ENCODE data around the gene SFTA2. TPM values are rescaled to one million over a fixed set of nuclear protein-coding genes. Genes with fewer than 3 reads are reported as not detected.

Gene SFTA2
- total and polyA plus RNA-seq, 2 of the 8 experiments (the other 6 are each of a cell fraction or from before 2014, with no cell fraction given): not detected

DNA sequence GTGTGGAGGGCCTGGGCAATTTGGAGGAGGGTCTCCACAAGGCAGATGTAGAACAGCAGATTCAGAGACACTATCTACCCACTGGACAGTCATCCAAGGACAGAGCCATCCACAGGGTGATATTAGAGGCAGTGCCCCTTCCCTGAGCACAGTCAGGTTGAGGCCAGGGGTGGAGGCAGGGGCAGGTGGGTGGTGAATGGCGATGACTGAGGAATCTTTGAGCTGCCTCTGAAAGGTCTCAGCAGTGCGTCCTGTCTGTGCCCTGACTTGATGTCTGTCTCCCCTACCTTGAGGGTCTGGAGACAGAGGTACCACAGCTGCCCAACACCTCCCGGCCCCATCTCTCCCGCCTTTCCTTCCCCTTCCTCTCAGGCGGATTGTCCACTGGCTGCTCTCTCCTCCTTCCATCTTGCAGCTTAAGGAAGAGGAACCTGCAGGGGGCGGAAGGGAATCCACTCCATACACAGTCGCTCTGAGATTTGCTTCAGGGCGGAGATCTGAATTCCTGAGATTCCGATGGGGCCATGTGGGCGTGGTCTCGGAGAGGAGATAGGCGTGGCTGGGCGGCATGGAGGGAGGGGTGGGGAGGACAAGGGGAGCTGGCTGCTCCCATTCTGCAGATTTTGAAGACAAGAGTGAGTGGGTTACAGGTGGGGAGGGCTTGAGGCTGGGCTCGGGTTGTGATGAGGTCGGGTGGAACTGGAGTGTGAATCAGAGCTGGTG lies 10.5 kb upstream of the SFTA2 start (continued):
- TF ChIP-seq, protein P1, sequence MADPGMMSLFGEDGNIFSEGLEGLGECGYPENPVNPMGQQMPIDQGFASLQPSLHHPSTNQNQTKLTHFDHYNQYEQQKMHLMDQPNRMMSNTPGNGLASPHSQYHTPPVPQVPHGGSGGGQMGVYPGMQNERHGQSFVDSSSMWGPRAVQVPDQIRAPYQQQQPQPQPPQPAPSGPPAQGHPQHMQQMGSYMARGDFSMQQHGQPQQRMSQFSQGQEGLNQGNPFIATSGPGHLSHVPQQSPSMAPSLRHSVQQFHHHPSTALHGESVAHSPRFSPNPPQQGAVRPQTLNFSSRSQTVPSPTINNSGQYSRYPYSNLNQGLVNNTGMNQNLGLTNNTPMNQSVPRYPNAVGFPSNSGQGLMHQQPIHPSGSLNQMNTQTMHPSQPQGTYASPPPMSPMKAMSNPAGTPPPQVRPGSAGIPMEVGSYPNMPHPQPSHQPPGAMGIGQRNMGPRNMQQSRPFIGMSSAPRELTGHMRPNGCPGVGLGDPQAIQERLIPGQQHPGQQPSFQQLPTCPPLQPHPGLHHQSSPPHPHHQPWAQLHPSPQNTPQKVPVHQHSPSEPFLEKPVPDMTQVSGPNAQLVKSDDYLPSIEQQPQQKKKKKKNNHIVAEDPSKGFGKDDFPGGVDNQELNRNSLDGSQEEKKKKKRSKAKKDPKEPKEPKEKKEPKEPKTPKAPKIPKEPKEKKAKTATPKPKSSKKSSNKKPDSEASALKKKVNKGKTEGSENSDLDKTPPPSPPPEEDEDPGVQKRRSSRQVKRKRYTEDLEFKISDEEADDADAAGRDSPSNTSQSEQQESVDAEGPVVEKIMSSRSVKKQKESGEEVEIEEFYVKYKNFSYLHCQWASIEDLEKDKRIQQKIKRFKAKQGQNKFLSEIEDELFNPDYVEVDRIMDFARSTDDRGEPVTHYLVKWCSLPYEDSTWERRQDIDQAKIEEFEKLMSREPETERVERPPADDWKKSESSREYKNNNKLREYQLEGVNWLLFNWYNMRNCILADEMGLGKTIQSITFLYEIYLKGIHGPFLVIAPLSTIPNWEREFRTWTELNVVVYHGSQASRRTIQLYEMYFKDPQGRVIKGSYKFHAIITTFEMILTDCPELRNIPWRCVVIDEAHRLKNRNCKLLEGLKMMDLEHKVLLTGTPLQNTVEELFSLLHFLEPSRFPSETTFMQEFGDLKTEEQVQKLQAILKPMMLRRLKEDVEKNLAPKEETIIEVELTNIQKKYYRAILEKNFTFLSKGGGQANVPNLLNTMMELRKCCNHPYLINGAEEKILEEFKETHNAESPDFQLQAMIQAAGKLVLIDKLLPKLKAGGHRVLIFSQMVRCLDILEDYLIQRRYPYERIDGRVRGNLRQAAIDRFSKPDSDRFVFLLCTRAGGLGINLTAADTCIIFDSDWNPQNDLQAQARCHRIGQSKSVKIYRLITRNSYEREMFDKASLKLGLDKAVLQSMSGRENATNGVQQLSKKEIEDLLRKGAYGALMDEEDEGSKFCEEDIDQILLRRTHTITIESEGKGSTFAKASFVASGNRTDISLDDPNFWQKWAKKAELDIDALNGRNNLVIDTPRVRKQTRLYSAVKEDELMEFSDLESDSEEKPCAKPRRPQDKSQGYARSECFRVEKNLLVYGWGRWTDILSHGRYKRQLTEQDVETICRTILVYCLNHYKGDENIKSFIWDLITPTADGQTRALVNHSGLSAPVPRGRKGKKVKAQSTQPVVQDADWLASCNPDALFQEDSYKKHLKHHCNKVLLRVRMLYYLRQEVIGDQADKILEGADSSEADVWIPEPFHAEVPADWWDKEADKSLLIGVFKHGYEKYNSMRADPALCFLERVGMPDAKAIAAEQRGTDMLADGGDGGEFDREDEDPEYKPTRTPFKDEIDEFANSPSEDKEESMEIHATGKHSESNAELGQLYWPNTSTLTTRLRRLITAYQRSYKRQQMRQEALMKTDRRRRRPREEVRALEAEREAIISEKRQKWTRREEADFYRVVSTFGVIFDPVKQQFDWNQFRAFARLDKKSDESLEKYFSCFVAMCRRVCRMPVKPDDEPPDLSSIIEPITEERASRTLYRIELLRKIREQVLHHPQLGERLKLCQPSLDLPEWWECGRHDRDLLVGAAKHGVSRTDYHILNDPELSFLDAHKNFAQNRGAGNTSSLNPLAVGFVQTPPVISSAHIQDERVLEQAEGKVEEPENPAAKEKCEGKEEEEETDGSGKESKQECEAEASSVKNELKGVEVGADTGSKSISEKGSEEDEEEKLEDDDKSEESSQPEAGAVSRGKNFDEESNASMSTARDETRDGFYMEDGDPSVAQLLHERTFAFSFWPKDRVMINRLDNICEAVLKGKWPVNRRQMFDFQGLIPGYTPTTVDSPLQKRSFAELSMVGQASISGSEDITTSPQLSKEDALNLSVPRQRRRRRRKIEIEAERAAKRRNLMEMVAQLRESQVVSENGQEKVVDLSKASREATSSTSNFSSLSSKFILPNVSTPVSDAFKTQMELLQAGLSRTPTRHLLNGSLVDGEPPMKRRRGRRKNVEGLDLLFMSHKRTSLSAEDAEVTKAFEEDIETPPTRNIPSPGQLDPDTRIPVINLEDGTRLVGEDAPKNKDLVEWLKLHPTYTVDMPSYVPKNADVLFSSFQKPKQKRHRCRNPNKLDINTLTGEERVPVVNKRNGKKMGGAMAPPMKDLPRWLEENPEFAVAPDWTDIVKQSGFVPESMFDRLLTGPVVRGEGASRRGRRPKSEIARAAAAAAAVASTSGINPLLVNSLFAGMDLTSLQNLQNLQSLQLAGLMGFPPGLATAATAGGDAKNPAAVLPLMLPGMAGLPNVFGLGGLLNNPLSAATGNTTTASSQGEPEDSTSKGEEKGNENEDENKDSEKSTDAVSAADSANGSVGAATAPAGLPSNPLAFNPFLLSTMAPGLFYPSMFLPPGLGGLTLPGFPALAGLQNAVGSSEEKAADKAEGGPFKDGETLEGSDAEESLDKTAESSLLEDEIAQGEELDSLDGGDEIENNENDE (IDR thresholded peaks at IDR 0.05; ENCODE audit: insufficient replicate concordance, low read length): no peak
- TF ChIP-seq RBBP5 (IDR thresholded peaks at IDR 0.05; ENCODE audit: borderline replicate concordance, low read depth, low read length) (peak; percentile 74; the same call in 1 of the 2 replicates), SP1 (IDR thresholded peaks at IDR 0.05; ENCODE audit: low read depth, low read length) (0 out of 2 replicates have a peak, but pooled peaks have one; percentile 60), SIRT6 (IDR thresholded peaks at IDR 0.05; ENCODE audit: low read length) (no peak), TAF7 (optimal IDR thresholded peaks at IDR 0.05; ENCODE audit: borderline replicate concordance, low read depth, low read length) (no peak)
- TF ChIP-seq, protein P2, sequence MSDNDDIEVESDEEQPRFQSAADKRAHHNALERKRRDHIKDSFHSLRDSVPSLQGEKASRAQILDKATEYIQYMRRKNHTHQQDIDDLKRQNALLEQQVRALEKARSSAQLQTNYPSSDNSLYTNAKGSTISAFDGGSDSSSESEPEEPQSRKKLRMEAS (IDR thresholded peaks at IDR 0.05): peak; percentile 15; the same call in 1 of the 2 replicates
- TF ChIP-seq, protein P3, sequence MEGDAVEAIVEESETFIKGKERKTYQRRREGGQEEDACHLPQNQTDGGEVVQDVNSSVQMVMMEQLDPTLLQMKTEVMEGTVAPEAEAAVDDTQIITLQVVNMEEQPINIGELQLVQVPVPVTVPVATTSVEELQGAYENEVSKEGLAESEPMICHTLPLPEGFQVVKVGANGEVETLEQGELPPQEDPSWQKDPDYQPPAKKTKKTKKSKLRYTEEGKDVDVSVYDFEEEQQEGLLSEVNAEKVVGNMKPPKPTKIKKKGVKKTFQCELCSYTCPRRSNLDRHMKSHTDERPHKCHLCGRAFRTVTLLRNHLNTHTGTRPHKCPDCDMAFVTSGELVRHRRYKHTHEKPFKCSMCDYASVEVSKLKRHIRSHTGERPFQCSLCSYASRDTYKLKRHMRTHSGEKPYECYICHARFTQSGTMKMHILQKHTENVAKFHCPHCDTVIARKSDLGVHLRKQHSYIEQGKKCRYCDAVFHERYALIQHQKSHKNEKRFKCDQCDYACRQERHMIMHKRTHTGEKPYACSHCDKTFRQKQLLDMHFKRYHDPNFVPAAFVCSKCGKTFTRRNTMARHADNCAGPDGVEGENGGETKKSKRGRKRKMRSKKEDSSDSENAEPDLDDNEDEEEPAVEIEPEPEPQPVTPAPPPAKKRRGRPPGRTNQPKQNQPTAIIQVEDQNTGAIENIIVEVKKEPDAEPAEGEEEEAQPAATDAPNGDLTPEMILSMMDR (IDR thresholded peaks at IDR 0.05; ENCODE audit: control extremely low read depth in 1 of 3, insufficient read depth in 1 of 3, low read depth in 1 of 3, low read length in 3 of 3): peak; percentile 48 to 62 (median 61)
